ENCODE measurements around the gene WNT9B.

WNT9B gene

GRCh38 chr17:46866325-46866724, 14.9 kb downstream of the WNT9B start:
- DNase-seq (ENCODE audit: low read depth): no peak
- TF ChIP-seq CTCF (IDR thresholded peaks at IDR 0.05; ENCODE audit: low read length, missing control alignments): no peak
- H3K4me3 ChIP-seq (replicated peaks; ENCODE audit: low read depth, low read length): no peak overlapping the region

DNA sequence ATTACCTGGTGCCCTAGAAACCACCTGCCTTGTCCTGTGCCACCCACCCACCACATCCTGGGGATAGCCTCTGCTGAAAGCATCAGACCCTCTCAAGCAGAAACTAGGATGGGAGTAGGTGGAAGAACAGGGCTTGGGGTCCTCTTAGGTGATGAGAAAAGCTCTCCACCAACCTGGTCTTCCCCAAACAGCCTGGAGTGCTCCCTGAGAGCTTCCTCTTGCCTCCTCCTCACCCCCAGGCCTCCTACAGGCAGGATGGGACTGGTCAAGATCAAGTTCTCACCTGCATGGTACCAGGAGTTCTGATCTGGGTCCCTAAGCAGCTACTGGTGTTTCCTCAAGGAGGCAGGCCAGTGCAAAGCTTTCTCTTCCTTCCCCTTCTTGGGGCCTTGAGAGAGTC, 15.4 kb downstream of the WNT9B start:
- TF ChIP-seq CTCF (IDR thresholded peaks at IDR 0.05; ENCODE audit: low read length, missing control alignments): no peak
- DNase-seq (ENCODE audit: low read depth): no peak
- H3K4me3 ChIP-seq (replicated peaks; ENCODE audit: low read depth, low read length): no peak overlapping the region

- H3K4me3 ChIP-seq (replicated peaks; ENCODE audit: low read depth, low read length): no peak overlapping the region
- no peak for DNase-seq (ENCODE audit: low read depth)
- no peak for TF ChIP-seq CTCF (IDR thresholded peaks at IDR 0.05; ENCODE audit: low read length, missing control alignments)
These were observed 17.4 kb downstream of the WNT9B start for GRCh38 chr17:46868689-46869187.

GRCh38 chr17:46869296-46869695, 17.9 kb downstream of the WNT9B start:
- no peak overlapping the region for H3K4me3 ChIP-seq (replicated peaks; ENCODE audit: low read depth, low read length)
- no peak for DNase-seq (ENCODE audit: low read depth)
- no peak for TF ChIP-seq CTCF (IDR thresholded peaks at IDR 0.05; ENCODE audit: low read length, missing control alignments)

DNA sequence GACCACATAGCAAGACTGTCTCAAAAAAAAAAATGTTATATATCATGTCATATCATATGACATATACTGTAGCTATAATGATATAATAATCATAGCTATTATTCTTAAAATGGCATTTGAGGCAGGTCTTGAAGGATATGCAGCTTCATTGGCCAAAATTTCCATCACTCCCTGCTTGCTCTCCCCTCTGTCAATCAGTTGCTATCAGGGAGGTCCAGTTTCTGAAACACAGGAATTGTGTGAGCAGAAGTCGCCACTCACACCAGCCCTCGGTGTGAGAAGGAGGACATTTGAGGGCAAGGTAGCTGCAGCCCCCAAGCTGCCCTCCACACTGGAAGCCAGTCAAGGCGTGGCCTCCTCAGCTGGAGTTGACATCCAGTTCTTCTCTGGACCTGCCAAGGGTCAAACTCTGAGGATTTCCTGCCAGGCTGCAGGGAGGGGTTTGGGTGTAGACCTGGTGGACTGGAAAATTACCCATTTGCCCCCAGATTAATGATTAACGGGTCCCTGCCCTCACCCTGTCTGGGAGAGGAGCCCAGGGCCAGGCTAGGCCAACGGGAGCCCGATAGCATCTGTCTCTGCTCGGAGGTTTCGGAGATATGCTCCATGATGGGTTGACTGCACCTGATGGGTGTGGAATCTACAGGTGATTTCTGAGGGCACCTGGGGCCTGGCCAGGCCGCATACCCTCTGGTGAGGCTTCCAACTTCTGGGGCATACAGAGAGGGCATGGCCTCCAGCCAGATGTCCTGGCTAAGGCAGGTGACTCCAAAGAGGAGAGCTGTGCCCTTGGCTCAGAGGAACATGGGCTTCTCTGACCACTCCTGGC, 18.8 kb downstream of the WNT9B start:
- TF ChIP-seq CTCF (IDR thresholded peaks at IDR 0.05; ENCODE audit: low read length, missing control alignments): no peak
- H3K4me3 ChIP-seq (replicated peaks; ENCODE audit: low read depth, low read length): no peak overlapping the region
- DNase-seq (ENCODE audit: low read depth): no peak

DNA sequence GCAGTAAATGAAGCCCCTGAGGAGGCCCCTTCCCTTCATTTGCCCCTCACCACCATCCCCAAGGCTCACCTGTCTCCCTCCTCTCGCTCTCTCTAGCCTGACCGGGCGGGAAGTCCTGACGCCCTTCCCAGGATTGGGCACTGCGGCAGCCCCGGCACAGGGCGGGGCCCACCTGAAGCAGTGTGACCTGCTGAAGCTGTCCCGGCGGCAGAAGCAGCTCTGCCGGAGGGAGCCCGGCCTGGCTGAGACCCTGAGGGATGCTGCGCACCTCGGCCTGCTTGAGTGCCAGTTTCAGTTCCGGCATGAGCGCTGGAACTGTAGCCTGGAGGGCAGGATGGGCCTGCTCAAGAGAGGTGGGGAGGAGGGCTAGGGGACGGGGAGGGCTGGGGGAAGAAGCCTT, 21.0 kb downstream of the WNT9B start:
- TF ChIP-seq CTCF (IDR thresholded peaks at IDR 0.05; ENCODE audit: low read length, missing control alignments): no peak
- H3K4me3 ChIP-seq (replicated peaks; ENCODE audit: low read depth, low read length): no peak overlapping the region
- no peak for DNase-seq (ENCODE audit: low read depth)
